Thyroid gland (tissue), 4 donors: ENCODE measurements around the gene SLC6A6. TPM values are rescaled to one million over a fixed set of nuclear protein-coding genes. Genes with fewer than 3 reads are reported as not detected.

Experiments
- DNase-seq, 2 donors: peaks; one replicate each; pipeline ENCODE4 v3.0.0-alpha.2; 2019
- H3K27ac ChIP-seq, 3 donors: fragments of 200-600 bp; sonication (generic); 1 replicate in 2 of 3; 2 replicates in 1 of 3; pipeline ENCODE4 v1.5.1; 2016 to 2019; ENCODE audit warnings: mild to moderate bottlenecking in 1 of 3, moderate library complexity in 1 of 3
- H3K27me3 ChIP-seq: fragments of 200-600 bp; sonication (generic); one replicate; pipeline ENCODE4 v1.5.1; 2019
- H3K36me3 ChIP-seq, 2 donors: fragments of 200-600 bp; sonication (generic); one replicate each; pipeline ENCODE4 v1.5.1; 2016 to 2019
- H3K4me1 ChIP-seq, 2 donors: fragments of 200-600 bp; sonication (generic); one replicate each; pipeline ENCODE4 v1.5.1; 2017 to 2019
- H3K4me3 ChIP-seq, 3 donors: fragments of 200-600 bp; sonication (generic); replicated peaks in 1 of 3; 1 replicate in 2 of 3; 2 replicates in 1 of 3; pipeline ENCODE4 v1.5.1; 2016; ENCODE audit warnings: mild to moderate bottlenecking in 1 of 3
- H3K9me3 ChIP-seq: fragments of 200-600 bp; sonication (generic); one replicate; pipeline ENCODE4 v1.5.1; 2017
- CTCF ChIP-seq, 6 experiments: fragments of 200-600 bp in 3 of 6; fragments of 450-650 bp in 3 of 6; sonication (generic) in 3 of 6; IDR thresholded peaks; one replicate each; pipeline ENCODE4 v1.5.1; 2016 to 2019; ENCODE audit warnings: antibody characterized with exemption in 6 of 6, mild to moderate bottlenecking in 2 of 6, inconsistent platforms in 1 of 6, moderate library complexity in 1 of 6
- POLR2A ChIP-seq, 2 donors: fragments of 450-650 bp; IDR thresholded peaks; one replicate each; pipeline ENCODE4 v1.6.1; 2017; ENCODE audit warnings: antibody characterized with exemption in 2 of 2, mild to moderate bottlenecking in 2 of 2, moderate library complexity in 1 of 2
- whole genome bisulfite sequencing, 2 donors: methylation state at CpG; one replicate each; pipeline ENCODE4 v1.1.5; 2017; 5-methylcytosine and 5-hydroxymethylcytosine counted together
- intact Hi-C: fragments of 100-400 bp; cut with DNase I; formaldehyde crosslinking; loops from one replicate; pipeline ENCODE4 v1.15.1; 2023
- total RNA-seq, 4 donors: library from RNA; depleted of rRNA; stranded (reverse); fragments of >200 nt; gene quantifications; one replicate each; pipeline ENCODE4 v1.2.3, GENCODE V29; 2016

Gene SLC6A6
- total RNA-seq, 4 donors from 2014 or later = 42.7 to 98.0 (median 72.5) TPM

- Histone ChIP-seq H3K4me1 (peaks cover 17 to 56% of the 10 kb centered on the region in 2 donors), H3K27ac (peak overlapping the region in 1 of 3 donors; percentile 44), H3K4me3 (no peak overlapping the region), H3K27me3 (no peaks in the 10 kb centered on the region), H3K9me3 (no peaks in the 10 kb centered on the region), H3K36me3 (no peaks in the 10 kb centered on the region)
- DNase-seq = peak; percentile 68 to 70
- TF ChIP-seq POLR2A (IDR thresholded peaks at IDR 0.05) (no peak), CTCF (IDR thresholded peaks at IDR 0.05) (peak in 2 of 6 experiments; percentile 17 to 21)
- WGBS, 2 donors = 67 to 70% methylated on average over 15 of the region's 15 CpGs
- intact Hi-C loops = loop anchor here (10.0 kb wide), 1 partner anchor 165 kb away; no protein-coding TSS in a partner anchor
Observed at GRCh38 chr3:14369675-14370669, 32.4 kb upstream of the SLC6A6 start.

- Histone ChIP-seq H3K4me1 (peaks cover 17 to 57% of the 10 kb centered on the region in 2 donors), H3K9me3 (no peaks in the 10 kb centered on the region), H3K4me3 (no peak overlapping the region), H3K27me3 (no peaks in the 10 kb centered on the region), H3K36me3 (no peaks in the 10 kb centered on the region), H3K27ac (peak overlapping the region in 2 of 3 donors; percentile 41 to 60)
- TF ChIP-seq POLR2A (IDR thresholded peaks at IDR 0.05) = no peak
- TF ChIP-seq CTCF (IDR thresholded peaks at IDR 0.05) = no peak
- DNase-seq = no peak
- intact Hi-C loops = loop anchor here (10.0 kb wide), 1 partner anchor 166 kb away; no protein-coding TSS in a partner anchor
- 91 to 94% methylated on average over 14 of the region's 14 CpGs for WGBS, 2 donors
Observed at GRCh38 chr3:14370720-14371572, 31.5 kb upstream of the SLC6A6 start.

- H3K27ac ChIP-seq = peak overlapping the region; percentile 47 to 82 (median 73)
- 30 to 31% methylated on average over 12 of the region's 12 CpGs for WGBS, 2 donors
Observed at GRCh38 chr3:14371573-14372474, 30.6 kb upstream of the SLC6A6 start.

More at GRCh38 chr3:14371573-14372474, 30.6 kb upstream of the SLC6A6 start:
- DNase-seq = peak; percentile 96 to 97
- H3K36me3 ChIP-seq = no peaks in the 10 kb centered on the region
- no peak overlapping the region for H3K4me3 ChIP-seq
- no peaks in the 10 kb centered on the region for H3K9me3 ChIP-seq
- no peaks in the 10 kb centered on the region for H3K27me3 ChIP-seq
- TF ChIP-seq POLR2A (IDR thresholded peaks at IDR 0.05) (peak in 1 of 2 donors; percentile 23), CTCF (IDR thresholded peaks at IDR 0.05) (peak in 1 of 6 experiments; percentile 5)
- intact Hi-C loops = loop anchor here (10.0 kb wide), 1 partner anchor 167 kb away; no protein-coding TSS in a partner anchor
- H3K4me1 ChIP-seq = peaks cover 17 to 57% of the 10 kb centered on the region in 2 donors
